HepG2 (cell line): Measurements from ENCODE around the gene NRL. TPM values are rescaled to one million over a fixed set of nuclear protein-coding genes. Genes with fewer than 3 reads are reported as not detected.

Source experiments
- BHLHE40 ChIP-seq: IDR thresholded peaks from 2 replicates; pipeline ENCODE4 v1.6.1; 2011; ENCODE audit warnings: low read length, improper control_type of control experiment
- CENPT ChIP-seq: sonication (generic); formaldehyde crosslinking; IDR thresholded peaks from 2 replicates; pipeline ENCODE4 v1.8.0; 2022; ENCODE audit warnings: low read depth, mild to moderate bottlenecking, moderate library complexity, missing genetic modification reagents
- CREB1 ChIP-seq, 2 experiments: fragments of 450-650 bp in 1 of 2; IDR thresholded peaks; 2 replicates each; pipeline ENCODE4 v1.6.1; 2016 to 2017; ENCODE audit warnings: control low read depth in 1 of 2, mild to moderate bottlenecking in 1 of 2, missing compliant biosample characterization in 1 of 2, missing genetic modification characterization in 1 of 2
- FOSL2 ChIP-seq: sonication (generic); formaldehyde crosslinking; IDR thresholded peaks from 2 replicates; pipeline ENCODE4 v1.4.0; 2020; ENCODE audit warnings: missing genetic modification reagents
- FOXK1 ChIP-seq: sonication (generic); formaldehyde crosslinking; IDR thresholded peaks from 2 replicates; pipeline ENCODE4 v1.4.0; 2020; ENCODE audit warnings: low read depth, missing genetic modification reagents, borderline replicate concordance
- HNF4A ChIP-seq: sonication (generic); formaldehyde crosslinking; IDR thresholded peaks from 2 replicates; pipeline ENCODE4 v1.4.0; 2020; ENCODE audit warnings: missing genetic modification reagents
- MAF1 ChIP-seq: sonication (generic); formaldehyde crosslinking; IDR thresholded peaks from 2 replicates; pipeline ENCODE4 v1.5.0; 2020; ENCODE audit warnings: missing genetic modification reagents, borderline replicate concordance
- MEF2D ChIP-seq: sonication (generic); formaldehyde crosslinking; IDR thresholded peaks from 2 replicates; pipeline ENCODE4 v1.5.1; 2020; ENCODE audit warnings: mild to moderate bottlenecking, missing genetic modification reagents
- MTA3 ChIP-seq: sonication (generic); formaldehyde crosslinking; IDR thresholded peaks from 2 replicates; pipeline ENCODE4 v1.4.0; 2020; ENCODE audit warnings: missing genetic modification reagents
- MTF2 ChIP-seq: sonication (generic); formaldehyde crosslinking; IDR thresholded peaks from 2 replicates; pipeline ENCODE4 v1.5.0; 2020; ENCODE audit warnings: missing genetic modification reagents, borderline replicate concordance
- PAF1 ChIP-seq: IDR thresholded peaks from 2 replicates; pipeline ENCODE4 v1.6.1; 2016; ENCODE audit warnings: missing genetic modification reagents, missing compliant biosample characterization
- PHB2 ChIP-seq: fragments of 450-650 bp; IDR thresholded peaks from 2 replicates; pipeline ENCODE4 v1.6.1; 2018; ENCODE audit not compliant: partially characterized antibody
- PPARG ChIP-seq: conservative IDR thresholded peaks from 2 replicates; pipeline ENCODE4 v1.6.1; 2016; ENCODE audit warnings: missing biosample characterization, missing genetic modification reagents
- PRMT3 ChIP-seq: sonication (generic); formaldehyde crosslinking; IDR thresholded peaks from 2 replicates; pipeline ENCODE4 v1.8.1; 2022; ENCODE audit warnings: low read depth, mild to moderate bottlenecking, moderate library complexity, missing genetic modification reagents, borderline replicate concordance
- PTBP1 ChIP-seq: fragments of 200-400 bp; formaldehyde crosslinking; IDR thresholded peaks from 2 replicates; pipeline ENCODE4 v1.6.1; 2018; ENCODE audit warnings: low read length, low read depth; ENCODE audit not compliant: poor library complexity, severe bottlenecking
- SAFB2 ChIP-seq: sonication (generic); formaldehyde crosslinking; IDR thresholded peaks from 2 replicates; pipeline ENCODE4 v1.5.1; 2020; ENCODE audit warnings: missing genetic modification reagents, low read depth, mild to moderate bottlenecking, borderline replicate concordance
- SATB2 ChIP-seq: sonication (generic); formaldehyde crosslinking; IDR thresholded peaks from 2 replicates; pipeline ENCODE4 v1.5.0; 2020; ENCODE audit warnings: missing genetic modification reagents
- SIN3B ChIP-seq: fragments of 150-350 bp; IDR thresholded peaks from 2 replicates; pipeline ENCODE4 v1.6.1; 2014; ENCODE audit warnings: low read length
- SP1 ChIP-seq, 2 experiments: fragments of 450-650 bp in 1 of 2; sonication (generic) in 1 of 2; formaldehyde crosslinking in 1 of 2; IDR thresholded peaks; 2 replicates each; pipeline versions ENCODE4 v1.4.0 to v1.6.1; 2016 to 2020; ENCODE audit warnings: missing genetic modification reagents in 1 of 2
- TMF1 ChIP-seq: sonication (generic); formaldehyde crosslinking; IDR thresholded peaks from 2 replicates; pipeline ENCODE4 v1.8.1; 2022; ENCODE audit warnings: low read depth, missing genetic modification reagents
- ZNF317 ChIP-seq: sonication (generic); formaldehyde crosslinking; IDR thresholded peaks from 2 replicates; pipeline ENCODE4 v1.5.0; 2020; ENCODE audit warnings: mild to moderate bottlenecking, missing genetic modification reagents
- ZSCAN25 ChIP-seq: sonication (generic); formaldehyde crosslinking; IDR thresholded peaks from 2 replicates; pipeline ENCODE4 v1.8.0; 2022; ENCODE audit warnings: mild to moderate bottlenecking, missing genetic modification reagents
- polyA plus RNA-seq, 8 experiments: library from polyadenylated mRNA; depleted of rRNA in 3 of 8; stranded (reverse) in 7 of 8; unstranded in 1 of 8; fragments of >200 nt; fragmentation: Illumina TruSeq in 4 of 8; extraction: Trizol in 4 of 8; gene quantifications; 2 replicates each; pipeline versions ENCODE4 v1.2.1 to v1.2.3, GENCODE V29; 2011 to 2016; ENCODE audit warnings: low read depth in 4 of 8, missing spikeins in 1 of 8, mixed read lengths in 1 of 8; ENCODE audit not compliant: insufficient read depth in 1 of 8
- total RNA-seq, 5 experiments: library from RNA; depleted of rRNA; stranded (reverse); fragments of >200 nt; fragmentation: Illumina TruSeq; extraction: Trizol; gene quantifications; 2 replicates each; pipeline ENCODE4 v1.2.3, GENCODE V29; 2016; ENCODE audit warnings: low read depth in 1 of 5
- TF ChIP-seq, protein P1 (sequence below): sonication (generic); formaldehyde crosslinking; IDR thresholded peaks from 2 replicates; pipeline ENCODE4 v1.4.0; 2020; ENCODE audit warnings: missing genetic modification reagents
- TF ChIP-seq, protein P2 (sequence below): IDR thresholded peaks from 2 replicates; pipeline ENCODE4 v1.6.1; 2016; ENCODE audit warnings: low read depth, control low read depth
- TF ChIP-seq, protein P3 (sequence below): IDR thresholded peaks from 2 replicates; pipeline ENCODE4 v1.6.1; 2018; ENCODE audit warnings: missing genetic modification reagents, mild to moderate bottlenecking, missing compliant biosample characterization

Gene NRL
- total and polyA plus RNA-seq, 2 of the 13 experiments (the other 11 are each of a cell fraction or from before 2014, with no cell fraction given) = 2.5 to 4.7 TPM

DNA sequence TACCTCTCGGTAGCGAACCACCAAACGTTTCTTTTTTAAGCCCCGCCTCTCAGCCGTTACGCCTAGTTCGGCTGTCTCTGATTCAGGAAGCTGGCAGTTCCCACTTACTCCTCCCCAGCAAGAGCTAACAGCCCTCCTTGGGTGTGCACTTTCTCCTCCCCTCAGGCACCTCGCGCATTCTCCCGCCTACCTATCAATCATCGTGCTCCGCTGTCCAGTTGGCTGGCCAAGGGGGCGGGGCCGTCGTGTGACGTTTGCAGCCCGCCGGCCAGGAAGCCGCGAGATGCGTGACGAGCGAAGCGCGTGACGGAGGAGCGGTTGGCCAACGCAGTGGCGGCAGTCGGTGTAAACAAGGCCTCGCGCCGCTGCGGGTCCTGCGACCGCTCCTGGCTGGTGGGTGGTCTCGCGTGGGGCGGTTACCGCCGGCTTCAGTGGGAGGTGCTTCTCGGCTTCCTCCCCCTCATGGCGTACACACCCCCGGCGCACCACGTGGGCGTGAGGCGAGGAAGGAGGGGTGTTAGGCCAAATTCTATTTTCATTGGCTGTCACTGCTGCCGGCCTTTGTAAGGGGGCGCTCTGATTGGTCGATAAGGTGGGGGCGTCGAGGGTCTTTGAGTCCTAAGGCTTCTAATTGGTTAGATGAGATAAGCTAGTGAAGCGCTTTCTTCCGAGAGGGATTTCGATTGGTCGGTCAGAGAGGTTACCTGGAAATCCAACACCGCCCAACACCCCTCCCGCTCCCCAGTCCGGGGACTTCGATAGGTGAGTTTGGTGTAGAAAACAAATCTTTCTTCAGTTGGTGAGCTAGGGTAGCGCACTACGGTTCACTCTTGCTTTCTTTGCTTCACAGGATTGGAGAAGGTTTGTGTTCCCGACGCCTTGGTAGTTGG is at the start of gene NRL, which contains the start of gene DCAF11 (continued):
- TF ChIP-seq, protein P1, sequence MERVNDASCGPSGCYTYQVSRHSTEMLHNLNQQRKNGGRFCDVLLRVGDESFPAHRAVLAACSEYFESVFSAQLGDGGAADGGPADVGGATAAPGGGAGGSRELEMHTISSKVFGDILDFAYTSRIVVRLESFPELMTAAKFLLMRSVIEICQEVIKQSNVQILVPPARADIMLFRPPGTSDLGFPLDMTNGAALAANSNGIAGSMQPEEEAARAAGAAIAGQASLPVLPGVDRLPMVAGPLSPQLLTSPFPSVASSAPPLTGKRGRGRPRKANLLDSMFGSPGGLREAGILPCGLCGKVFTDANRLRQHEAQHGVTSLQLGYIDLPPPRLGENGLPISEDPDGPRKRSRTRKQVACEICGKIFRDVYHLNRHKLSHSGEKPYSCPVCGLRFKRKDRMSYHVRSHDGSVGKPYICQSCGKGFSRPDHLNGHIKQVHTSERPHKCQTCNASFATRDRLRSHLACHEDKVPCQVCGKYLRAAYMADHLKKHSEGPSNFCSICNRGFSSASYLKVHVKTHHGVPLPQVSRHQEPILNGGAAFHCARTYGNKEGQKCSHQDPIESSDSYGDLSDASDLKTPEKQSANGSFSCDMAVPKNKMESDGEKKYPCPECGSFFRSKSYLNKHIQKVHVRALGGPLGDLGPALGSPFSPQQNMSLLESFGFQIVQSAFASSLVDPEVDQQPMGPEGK (CRISPR knock-in tag) = peak; percentile 91
- TF ChIP-seq BHLHE40 (peak; percentile 77), PPARG (CRISPR knock-in tag) (0 out of 2 replicates have a peak, but pooled peaks have one; percentile 67), PTBP1 (peak; percentile 99), SAFB2 (peak; percentile 90), ZNF317 (CRISPR knock-in tag) (peak; percentile 94), MAF1 (CRISPR knock-in tag) (peak; percentile 96), SP1 (IDR thresholded peaks at IDR 0.05) (peak; percentile 96), SP1 (CRISPR knock-in tag; IDR thresholded peaks at IDR 0.05) (peak; percentile 100), FOXK1 (CRISPR knock-in tag) (peak; percentile 99), PAF1 (CRISPR knock-in tag) (peak; percentile 76; the same call in 1 of the 2 replicates), MTF2 (CRISPR knock-in tag) (no peak; the same call in 1 of the 2 replicates), CREB1 (IDR thresholded peaks at IDR 0.05) (peak; percentile 99), CREB1 (CRISPR knock-in tag; IDR thresholded peaks at IDR 0.05) (no peak), MTA3 (no peak), CENPT (CRISPR knock-in tag) (peak; percentile 91; the same call in 1 of the 2 replicates), HNF4A (CRISPR knock-in tag) (peak; percentile 57), TMF1 (CRISPR knock-in tag) (peak; percentile 98), PRMT3 (no peak), ZSCAN25 (peak; percentile 86; the same call in 1 of the 2 replicates), SIN3B (peak; percentile 31), PHB2 (no peak), MEF2D (CRISPR knock-in tag) (peak; percentile 97), FOSL2 (CRISPR knock-in tag) (peak; percentile 81), SATB2 (peak; percentile 95)
- TF ChIP-seq, protein P2, sequence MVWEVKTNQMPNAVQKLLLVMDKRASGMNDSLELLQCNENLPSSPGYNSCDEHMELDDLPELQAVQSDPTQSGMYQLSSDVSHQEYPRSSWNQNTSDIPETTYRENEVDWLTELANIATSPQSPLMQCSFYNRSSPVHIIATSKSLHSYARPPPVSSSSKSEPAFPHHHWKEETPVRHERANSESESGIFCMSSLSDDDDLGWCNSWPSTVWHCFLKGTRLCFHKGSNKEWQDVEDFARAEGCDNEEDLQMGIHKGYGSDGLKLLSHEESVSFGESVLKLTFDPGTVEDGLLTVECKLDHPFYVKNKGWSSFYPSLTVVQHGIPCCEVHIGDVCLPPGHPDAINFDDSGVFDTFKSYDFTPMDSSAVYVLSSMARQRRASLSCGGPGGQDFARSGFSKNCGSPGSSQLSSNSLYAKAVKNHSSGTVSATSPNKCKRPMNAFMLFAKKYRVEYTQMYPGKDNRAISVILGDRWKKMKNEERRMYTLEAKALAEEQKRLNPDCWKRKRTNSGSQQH = peak; percentile 91
- TF ChIP-seq, protein P3, sequence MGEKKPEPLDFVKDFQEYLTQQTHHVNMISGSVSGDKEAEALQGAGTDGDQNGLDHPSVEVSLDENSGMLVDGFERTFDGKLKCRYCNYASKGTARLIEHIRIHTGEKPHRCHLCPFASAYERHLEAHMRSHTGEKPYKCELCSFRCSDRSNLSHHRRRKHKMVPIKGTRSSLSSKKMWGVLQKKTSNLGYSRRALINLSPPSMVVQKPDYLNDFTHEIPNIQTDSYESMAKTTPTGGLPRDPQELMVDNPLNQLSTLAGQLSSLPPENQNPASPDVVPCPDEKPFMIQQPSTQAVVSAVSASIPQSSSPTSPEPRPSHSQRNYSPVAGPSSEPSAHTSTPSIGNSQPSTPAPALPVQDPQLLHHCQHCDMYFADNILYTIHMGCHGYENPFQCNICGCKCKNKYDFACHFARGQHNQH (CRISPR knock-in tag) = peak; percentile 89; the same call in 1 of the 2 replicates
